IMR-90 (cell line): ENCODE results near the gene LRP1B. TPM values are rescaled to one million over a fixed set of nuclear protein-coding genes. Genes with fewer than 3 reads are reported as not detected.

Source experiments
- ATAC-seq: fragments of 200-7000 bp; cut with Tn5 transposase; 2 replicates; pipeline ENCODE4 v1.9.1; 2020; ENCODE audit warnings: low read depth, mild to moderate bottlenecking, moderate library complexity
- BruUV-seq: library from RNA; stranded (reverse); fragments of 400-500 nt; replicated peaks from 2 replicates; lab custom pipeline; 2021; lab: Mats Ljungman, UMichigan
- CTCF ChIA-PET: fragments of 300-600 bp; formaldehyde crosslinking; extraction: SDS; loops from one replicate; lab custom pipeline; 2021; ENCODE audit warnings: antibody characterized with exemption; lab: Yijun Ruan, JAX
- POLR2A ChIA-PET: fragments of 300-600 bp; sonication (Branson Sonifier 250); formaldehyde crosslinking; loops from one replicate; lab custom pipeline; 2022; ENCODE audit warnings: antibody characterized with exemption; ENCODE audit not compliant: unreplicated experiment; lab: Charles Lee
- DNase-seq: peaks from one replicate; pipeline ENCODE4 v3.0.0; 2013
- H2AFZ ChIP-seq: replicated peaks from 2 replicates; pipeline ENCODE3; 2013; ENCODE audit warnings: low read length, mild to moderate bottlenecking; ENCODE audit not compliant: poor library complexity
- H2AK5ac ChIP-seq: 2 replicates; pipeline ENCODE4 v1.6.1; 2013; ENCODE audit warnings: low read depth, low read length, inconsistent platforms
- H2AK9ac ChIP-seq: replicated peaks from 2 replicates; pipeline ENCODE3; 2013; ENCODE audit warnings: mild to moderate bottlenecking, low read depth, low read length, moderate library complexity; ENCODE audit not compliant: poor library complexity
- H2BK120ac ChIP-seq: 2 replicates; pipeline ENCODE4 v1.6.1; 2013; ENCODE audit warnings: low read depth, low read length, inconsistent platforms
- H2BK15ac ChIP-seq: 3 replicates; pipeline ENCODE4 v1.6.1; 2013; ENCODE audit warnings: low read depth, low read length, inconsistent platforms
- H2BK20ac ChIP-seq: 2 replicates; pipeline ENCODE4 v1.6.1; 2013; ENCODE audit warnings: low read depth, mild to moderate bottlenecking, inconsistent platforms, low read length, moderate library complexity
- H2BK5ac ChIP-seq: 2 replicates; pipeline ENCODE4 v1.6.1; 2013; ENCODE audit warnings: mild to moderate bottlenecking, low read depth, low read length, inconsistent platforms; ENCODE audit not compliant: poor library complexity, severe bottlenecking
- H3K14ac ChIP-seq: replicated peaks from 2 replicates; pipeline ENCODE4 v1.6.1; 2013; ENCODE audit warnings: low read depth, low read length, inconsistent platforms
- H3K18ac ChIP-seq: 2 replicates; pipeline ENCODE4 v1.6.1; 2013; ENCODE audit warnings: low read depth, low read length, control low read depth
- H3K23ac ChIP-seq: 2 replicates; pipeline ENCODE4 v1.6.1; 2013; ENCODE audit warnings: low read depth, low read length, inconsistent platforms
- H3K27ac ChIP-seq: 2 replicates; pipeline ENCODE4 v1.5.1; 2013; ENCODE audit warnings: mild to moderate bottlenecking, control low read depth, low read length; ENCODE audit not compliant: insufficient read depth
- H3K27me3 ChIP-seq: 2 replicates; pipeline ENCODE4 v1.6.1; 2013; ENCODE audit warnings: low read length; ENCODE audit not compliant: control insufficient read depth, insufficient read depth
- H3K36me3 ChIP-seq: 2 replicates; pipeline ENCODE4 v1.6.1; 2013; ENCODE audit warnings: low read length, mixed read lengths; ENCODE audit not compliant: control insufficient read depth, insufficient read depth
- H3K4ac ChIP-seq: 2 replicates; pipeline ENCODE4 v1.6.1; 2013; ENCODE audit warnings: low read depth, low read length, inconsistent platforms
- H3K4me1 ChIP-seq: 2 replicates; pipeline ENCODE4 v1.6.1; 2013; ENCODE audit warnings: low read length, mixed read lengths; ENCODE audit not compliant: control insufficient read depth, insufficient read depth
- H3K4me2 ChIP-seq: 2 replicates; pipeline ENCODE4 v1.6.1; 2013; ENCODE audit warnings: low read depth, mild to moderate bottlenecking, control low read depth, low read length, moderate library complexity
- H3K4me3 ChIP-seq: 2 replicates; pipeline ENCODE4 v1.5.1; 2013; ENCODE audit warnings: low read depth, mild to moderate bottlenecking, control low read depth, low read length, moderate library complexity; ENCODE audit not compliant: insufficient read depth
- H3K56ac ChIP-seq: 2 replicates; pipeline ENCODE4 v1.6.1; 2013; ENCODE audit warnings: low read length, inconsistent platforms; ENCODE audit not compliant: insufficient read depth; ENCODE audit errors: extremely low read depth
- H3K79me1 ChIP-seq, 2 experiments: 2 replicates each; pipeline ENCODE4 v1.6.1; 2013; ENCODE audit warnings: low read length in 2 of 2, inconsistent platforms in 1 of 2, low read depth in 1 of 2
- H3K9ac ChIP-seq: 2 replicates; pipeline ENCODE4 v1.6.1; 2013; ENCODE audit warnings: low read depth, low read length, control low read depth
- H3K9me1 ChIP-seq: 2 replicates; pipeline ENCODE4 v1.6.1; 2013; ENCODE audit warnings: low read length, inconsistent platforms; ENCODE audit not compliant: insufficient read depth
- H3K9me3 ChIP-seq: 2 replicates; pipeline ENCODE4 v1.6.1; 2013; ENCODE audit warnings: low read length; ENCODE audit not compliant: control insufficient read depth, insufficient read depth
- H4K20me1 ChIP-seq: 2 replicates; pipeline ENCODE4 v1.6.1; 2013; ENCODE audit warnings: low read length, inconsistent platforms; ENCODE audit not compliant: insufficient read depth
- H4K5ac ChIP-seq: 2 replicates; pipeline ENCODE4 v1.6.1; 2013; ENCODE audit warnings: mild to moderate bottlenecking, low read depth, low read length, control low read depth
- H4K8ac ChIP-seq, 2 experiments: 2 replicates each; pipeline ENCODE4 v1.6.1; 2013; ENCODE audit warnings: low read depth in 2 of 2, low read length in 2 of 2, control low read depth in 1 of 2, inconsistent platforms in 1 of 2
- H4K91ac ChIP-seq: 2 replicates; pipeline ENCODE4 v1.6.1; 2013; ENCODE audit warnings: low read depth, low read length, inconsistent platforms; ENCODE audit not compliant: insufficient read depth
- BHLHE40 ChIP-seq: fragments of 150-350 bp; IDR thresholded peaks from 2 replicates; pipeline ENCODE4 v1.6.1; 2016; ENCODE audit warnings: mild to moderate bottlenecking, low read depth, low read length
- ELK1 ChIP-seq: fragments of 150-350 bp; IDR thresholded peaks from 2 replicates; pipeline ENCODE4 v1.6.1; 2016; ENCODE audit warnings: low read depth, mild to moderate bottlenecking, low read length, moderate library complexity, borderline replicate concordance
- MAFK ChIP-seq: IDR thresholded peaks from 2 replicates; pipeline ENCODE4 v1.6.1; 2012; ENCODE audit warnings: low read depth, low read length, improper control_type of control experiment
- USF2 ChIP-seq: fragments of 150-350 bp; IDR thresholded peaks from 2 replicates; pipeline ENCODE4 v1.6.1; 2017; ENCODE audit warnings: mild to moderate bottlenecking, antibody characterized with exemption, low read length, low read depth
- WGBS, 2 experiments: methylation state at CpG; one replicate each; pipeline versions ENCODE4 v1.1.5 to v1.1.7; 2013; ENCODE audit warnings: missing lambda C conversion rate in 2 of 2; ENCODE audit not compliant: insufficient read length in 1 of 2; ENCODE audit errors: extremely low coverage in 2 of 2; 5-methylcytosine and 5-hydroxymethylcytosine counted together
- dilution Hi-C: fragments of 300-500 bp; cut with HindIII; formaldehyde crosslinking; loops from one replicate; pipeline ENCODE4 v1.14.3; 2018; ENCODE audit warnings: low sequenced_read_pairs; ENCODE audit not compliant: unreplicated experiment
- in situ Hi-C: fragments of 300-500 bp; cut with MboI; formaldehyde crosslinking; loops from 3 replicates; pipeline ENCODE4 v1.14.3; 2019; ENCODE audit warnings: low sequenced_read_pairs, inconsistent platforms, mixed read lengths
- intact Hi-C: fragments of 100-400 bp; cut with micrococcal nuclease; formaldehyde crosslinking; loops from 2 replicates; pipeline ENCODE4 v1.10.0; 2022
- polyA plus RNA-seq, 3 experiments: library from polyadenylated mRNA; depleted of rRNA; stranded (reverse); fragments of >200 nt; gene quantifications; 2 replicates each; pipeline ENCODE4 v1.2.3, GENCODE V29; 2012; ENCODE audit warnings: low replicate concordance in 1 of 3
- total RNA-seq: library from RNA; depleted of rRNA; stranded (reverse); fragments of >200 nt; gene quantifications from 2 replicates; pipeline ENCODE4 v1.2.3, GENCODE V29; 2012

Gene LRP1B
- total and polyA plus RNA-seq, 2 of the 4 experiments (the other 2 are of a cell fraction) = under 0.01 to 0.02 TPM

GRCh38 chr2:140354544-140354943 is 1776.3 kb downstream of the LRP1B start:
- Histone ChIP-seq H4K20me1 (no peaks in the 10 kb centered on the region), H3K9me3 (no peaks in the 10 kb centered on the region), H2AFZ (no peak overlapping the region), H3K18ac (no peak overlapping the region), H2BK20ac (no peak overlapping the region), H2BK15ac (no peak overlapping the region), H3K23ac (no peak overlapping the region), H4K91ac (no peak overlapping the region), H2AK9ac (no peak overlapping the region), H3K9ac (no peak overlapping the region), H3K9me1 (no peaks in the 10 kb centered on the region), H3K36me3 (no peaks in the 10 kb centered on the region), H3K56ac (no peak overlapping the region), H3K4ac (no peak overlapping the region), H3K79me1 (no peaks in the 10 kb centered on the region), H2AK5ac (no peak overlapping the region), H3K4me2 (no peak overlapping the region), H3K4me3 (no peak overlapping the region), H3K14ac (no peak overlapping the region), H3K27ac (no peak overlapping the region), H4K8ac (no peak overlapping the region), H2BK5ac (no peak overlapping the region), H3K27me3 (no peaks in the 10 kb centered on the region), H4K5ac (no peak overlapping the region), H2BK120ac (no peak overlapping the region), H3K4me1 (no peaks in the 10 kb centered on the region)
- no TSS peak for BruUV-seq
- POLR2A ChIA-PET = no interaction called here
- in situ Hi-C loops = no loop called here
- intact Hi-C loops = no loop called here
- dilution Hi-C loops = no loop called here
- DNase-seq (no peak), ATAC-seq (no peak)
- TF ChIP-seq USF2 (no peak), BHLHE40 (no peak), MAFK (no peak), ELK1 (no peak)
- CTCF ChIA-PET = no interaction called here
- WGBS, 2 experiments = no CpG with 5 or more reads among the region's 2 CpGs
